Keratinocyte (primary cell): Measurements from ENCODE around the gene DCAKD. TPM values are rescaled to one million over a fixed set of nuclear protein-coding genes. Genes with fewer than 3 reads are reported as not detected.

Experiments
- DNase-seq: peaks from one replicate; pipeline ENCODE4 v3.0.0-alpha.2; 2011; ENCODE audit warnings: low read depth, missing footprints, low spot score
- FAIRE-seq: peaks from 2 replicates; lab custom pipeline; 2011; peaks lifted over from hg19 to GRCh38; lab: Jason Lieb, UNC
- H2AFZ ChIP-seq: 2 replicates; pipeline ENCODE4 v1.6.0; 2012; ENCODE audit warnings: low read length, control low read depth, inconsistent platforms; ENCODE audit not compliant: control insufficient read depth
- H3K27ac ChIP-seq: 2 replicates; pipeline ENCODE4 v1.5.1; 2011; ENCODE audit warnings: low read length; ENCODE audit not compliant: control insufficient read depth, insufficient read depth
- H3K27me3 ChIP-seq: 3 replicates; pipeline ENCODE4 v1.6.0; 2011; ENCODE audit warnings: low read length; ENCODE audit not compliant: control insufficient read depth, insufficient read depth; ENCODE audit errors: extremely low read depth
- H3K36me3 ChIP-seq, 2 experiments: 2 replicates in 1 of 2; 3 replicates in 1 of 2; pipeline ENCODE4 v1.5.1; 2011; ENCODE audit warnings: low read length in 2 of 2, mild to moderate bottlenecking in 1 of 2; ENCODE audit not compliant: control insufficient read depth in 2 of 2, insufficient read depth in 2 of 2; ENCODE audit errors: extremely low read depth in 1 of 2
- H3K4me1 ChIP-seq: 3 replicates; pipeline ENCODE4 v1.5.1; 2011; ENCODE audit warnings: low read length; ENCODE audit not compliant: control insufficient read depth, insufficient read depth; ENCODE audit errors: extremely low read depth
- H3K4me2 ChIP-seq: 3 replicates; pipeline ENCODE4 v1.6.0; 2011; ENCODE audit warnings: low read depth, low read length; ENCODE audit not compliant: control insufficient read depth, insufficient read depth; ENCODE audit errors: extremely low read depth
- H3K4me3 ChIP-seq, 3 experiments: fragments of 200-600 bp in 1 of 3; sonication (generic) in 1 of 3; 2 replicates in 2 of 3; 3 replicates in 1 of 3; pipeline ENCODE4 v1.5.1; 2011 to 2016; ENCODE audit warnings: low read length in 3 of 3, mild to moderate bottlenecking in 3 of 3, control low read depth in 2 of 3, inconsistent platforms in 1 of 3, low read depth in 1 of 3, mixed read lengths in 1 of 3, mixed run types in 1 of 3, moderate library complexity in 1 of 3; ENCODE audit not compliant: control insufficient read depth in 2 of 3, insufficient read depth in 2 of 3; ENCODE audit errors: extremely low read depth in 1 of 3
- H3K79me2 ChIP-seq: 2 replicates; pipeline ENCODE4 v1.6.0; 2012; ENCODE audit warnings: low read length; ENCODE audit not compliant: control insufficient read depth, insufficient read depth
- H3K9ac ChIP-seq: 3 replicates; pipeline ENCODE4 v1.6.0; 2011; ENCODE audit warnings: low read length; ENCODE audit not compliant: control insufficient read depth, insufficient read depth; ENCODE audit errors: extremely low read depth
- H3K9me1 ChIP-seq: 3 replicates; pipeline ENCODE4 v1.6.0; 2011; ENCODE audit warnings: low read length; ENCODE audit not compliant: control insufficient read depth, insufficient read depth; ENCODE audit errors: extremely low read depth
- H3K9me3 ChIP-seq: 2 replicates; pipeline ENCODE4 v1.5.1; 2012; ENCODE audit warnings: low read depth, low read length; ENCODE audit not compliant: control insufficient read depth
- H4K20me1 ChIP-seq: 3 replicates; pipeline ENCODE4 v1.6.0; 2011; ENCODE audit warnings: low read length; ENCODE audit not compliant: control insufficient read depth, insufficient read depth; ENCODE audit errors: extremely low read depth
- CTCF ChIP-seq, 3 experiments: IDR thresholded peaks in 1 of 3; conservative IDR thresholded peaks in 1 of 3; optimal IDR thresholded peaks in 1 of 3; 2 replicates in 2 of 3; 3 replicates in 1 of 3; pipeline versions ENCODE3 to v1.5.1; 2011; ENCODE audit warnings: low read length in 3 of 3, mild to moderate bottlenecking in 3 of 3, moderate library complexity in 2 of 3, control low read depth in 1 of 3, inconsistent platforms in 1 of 3; ENCODE audit not compliant: insufficient read depth in 2 of 3; ENCODE audit errors: extremely low read depth in 1 of 3
- EZH2 ChIP-seq: IDR thresholded peaks from one replicate; pipeline ENCODE4 v1.6.1; 2012; ENCODE audit warnings: inconsistent platforms, mild to moderate bottlenecking, low read length, moderate library complexity
- dilution Hi-C: fragments of 300-500 bp; cut with MboI; formaldehyde crosslinking; loops from one replicate; pipeline ENCODE4 v1.7.0; 2020; ENCODE audit warnings: low sequenced_read_pairs; ENCODE audit not compliant: extremely low pct_ligation_motif_present
- polyA plus RNA-seq, 5 experiments: library from polyadenylated mRNA; depleted of rRNA in 3 of 5; stranded (reverse) in 3 of 5; stranded (forward) in 1 of 5; unstranded in 1 of 5; fragments of >200 nt; gene quantifications; 1 replicate in 1 of 5; 2 replicates in 3 of 5; 3 replicates in 1 of 5; pipeline versions ENCODE4 v1.2.1 to v1.2.3, GENCODE V29; 2011 to 2012; ENCODE audit warnings: missing spikeins in 2 of 5, low read depth in 1 of 5, low replicate concordance in 1 of 5

Gene DCAKD
- polyA plus RNA-seq, 1 donor (not counting 4 experiments of a cell fraction or from before 2014, with no cell fraction given), result 18.7 TPM

- FAIRE-seq, result no peak
These were observed 30.9 kb downstream of the DCAKD start for GRCh38 chr17:45020354-45021138.

GRCh38 chr17:45018848-45019711 is 32.4 kb downstream of the DCAKD start:
- TF ChIP-seq EZH2, result no peak
- peak in 2 of 3 experiments; percentile 32 to 60 for TF ChIP-seq CTCF (optimal IDR thresholded peaks at IDR 0.05 in 1 of 3, IDR thresholded peaks at IDR 0.05 in 1 of 3, conservative IDR thresholded peaks at IDR 0.05 in 1 of 3; ENCODE audit: extremely low read depth in 1 of 3, insufficient read depth in 2 of 3, low read length in 3 of 3)
- H3K9me3 ChIP-seq, result no peaks in the 10 kb centered on the region
- H3K9ac ChIP-seq, result peak overlapping the region; percentile 45
- peak overlapping the region; percentile 72 for H3K4me2 ChIP-seq
- no peaks in the 10 kb centered on the region for H3K9me1 ChIP-seq
- no peak for FAIRE-seq
- H3K36me3 ChIP-seq, result peaks cover 2 to 7% of the 10 kb centered on the region in 2 experiments
- no peaks in the 10 kb centered on the region for H4K20me1 ChIP-seq
- DNase-seq, result no peak
- H3K27me3 ChIP-seq, result no peaks in the 10 kb centered on the region
- H3K27ac ChIP-seq, result no peak overlapping the region
- peak overlapping the region; percentile 25 to 65 (median 58) for H3K4me3 ChIP-seq
- H2AFZ ChIP-seq, result peak overlapping the region; percentile 59
- peaks cover 21% of the 10 kb centered on the region for H3K4me1 ChIP-seq
- H3K79me2 ChIP-seq, result no peaks in the 10 kb centered on the region
- dilution Hi-C loops, result loop anchor here (25.0 kb wide), 1 partner anchor 107 kb away; the partner anchor contains the start of gene GFAP

More at GRCh38 chr17:45020354-45021138, 30.9 kb downstream of the DCAKD start:
- H3K4me1 ChIP-seq, result peaks cover 21% of the 10 kb centered on the region
- TF ChIP-seq EZH2 (no peak), CTCF (optimal IDR thresholded peaks at IDR 0.05 in 1 of 3, IDR thresholded peaks at IDR 0.05 in 1 of 3, conservative IDR thresholded peaks at IDR 0.05 in 1 of 3; ENCODE audit: extremely low read depth in 1 of 3, insufficient read depth in 2 of 3, low read length in 3 of 3) (no peak)
- H3K9ac ChIP-seq, result no peak overlapping the region
- no peaks in the 10 kb centered on the region for H3K27me3 ChIP-seq
- H3K9me1 ChIP-seq, result no peaks in the 10 kb centered on the region
- H3K79me2 ChIP-seq, result no peaks in the 10 kb centered on the region
- dilution Hi-C loops, result loop anchor here (25.0 kb wide), 1 partner anchor 108 kb away; the partner anchor contains the start of gene GFAP
- H4K20me1 ChIP-seq, result no peaks in the 10 kb centered on the region
- no peak overlapping the region for H3K4me3 ChIP-seq
- peaks cover 2 to 14% of the 10 kb centered on the region in 2 experiments for H3K36me3 ChIP-seq
- H3K4me2 ChIP-seq, result no peak overlapping the region
- DNase-seq, result no peak
- H2AFZ ChIP-seq, result no peak overlapping the region
- no peaks in the 10 kb centered on the region for H3K9me3 ChIP-seq
- no peak overlapping the region for H3K27ac ChIP-seq
